ENCODE data around the gene VSIG1.

VSIG1 gene

GRCh38 chrX:108064613-108065012 is 19.7 kb downstream of the VSIG1 start:
- DNase-seq, result no peak

- no peak for DNase-seq
Observed at GRCh38 chrX:108068121-108068520, 23.3 kb downstream of the VSIG1 start.

- no peak for DNase-seq
Observed at GRCh38 chrX:108070891-108071290, 26.0 kb downstream of the VSIG1 start.

GRCh38 chrX:108071578-108071977 is 26.7 kb downstream of the VSIG1 start:
- DNase-seq, result no peak

- no peak for DNase-seq
Observed at GRCh38 chrX:108072746-108073145, 27.9 kb downstream of the VSIG1 start.

- no peak for DNase-seq
Observed at GRCh38 chrX:108081110-108081509, 36.2 kb downstream of the VSIG1 start.

GRCh38 chrX:108087792-108088191 is 42.9 kb downstream of the VSIG1 start:
- DNase-seq, result no peak

- DNase-seq, result no peak
Observed at GRCh38 chrX:108088511-108088910, 43.6 kb downstream of the VSIG1 start.

GRCh38 chrX:108090491-108091263 is 45.8 kb downstream of the VSIG1 start:
- peak; percentile 25 for DNase-seq

GRCh38 chrX:108091264-108091877 is 46.5 kb downstream of the VSIG1 start, which contains the start of the genes ATG4A and PSMD10:
Gene ATG4A (plus strand): TSS chrX:108091778. CDS start chrX:108091827, 49 bp downstream.
Gene PSMD10 (minus strand): TSS chrX:108091542. CDS start chrX:108091520, 22 bp downstream.
- peak; percentile 94 for DNase-seq

GRCh38 chrX:108091878-108092291 is 47.0 kb downstream of the VSIG1 start:
- peak; percentile 59 for DNase-seq

GRCh38 chrX:108097380-108097779 is 52.5 kb downstream of the VSIG1 start:
- no peak for DNase-seq

GRCh38 chrX:108105473-108105872 is 60.6 kb downstream of the VSIG1 start:
- DNase-seq, result no peak

- no peak for DNase-seq
Observed at GRCh38 chrX:108114541-108114940, 69.7 kb downstream of the VSIG1 start.

GRCh38 chrX:108117988-108118387 is 73.1 kb downstream of the VSIG1 start:
- DNase-seq, result peak; percentile 1

GRCh38 chrX:108121291-108121690 is 76.4 kb downstream of the VSIG1 start:
- DNase-seq, result no peak

- no peak for DNase-seq
Observed at GRCh38 chrX:108122748-108123147, 77.9 kb downstream of the VSIG1 start.

GRCh38 chrX:108123591-108124366 is 78.9 kb downstream of the VSIG1 start:
- no peak for DNase-seq

GRCh38 chrX:108126661-108127060 is 81.8 kb downstream of the VSIG1 start:
- DNase-seq, result no peak

GRCh38 chrX:108127152-108127551 is 82.3 kb downstream of the VSIG1 start:
- no peak for DNase-seq

Data from NCI-H526 treated with DMSO at 0.1 percent for 48 hours (cell line).